GM12872 (cell line): Measurements from ENCODE around the gene SOWAHD.

ENCODE experiments used
- CTCF ChIP-seq: IDR thresholded peaks from 3 replicates; pipeline ENCODE4 v1.5.1; 2011; ENCODE audit warnings: low read depth, mild to moderate bottlenecking, low read length, moderate library complexity; ENCODE audit not compliant: insufficient read depth

The SOWAHD gene

GRCh38 chrX:119762718-119763117 lies 4.3 kb downstream of the SOWAHD start:
- TF ChIP-seq CTCF = no peak

GRCh38 chrX:119763181-119763580 lies 4.8 kb downstream of the SOWAHD start:
- TF ChIP-seq CTCF = no peak

GRCh38 chrX:119763836-119764387 lies 5.5 kb downstream of the SOWAHD start:
- TF ChIP-seq CTCF = no peak

GRCh38 chrX:119775517-119776238 lies 17.3 kb downstream of the SOWAHD start:
- TF ChIP-seq CTCF = no peak

GRCh38 chrX:119778829-119779228 lies 20.4 kb downstream of the SOWAHD start:
- TF ChIP-seq CTCF = no peak

GRCh38 chrX:119783026-119783425 lies 24.6 kb downstream of the SOWAHD start:
- TF ChIP-seq CTCF = no peak

- TF ChIP-seq CTCF = peak; percentile 79
Observed at GRCh38 chrX:119784747-119785446, 26.5 kb downstream of the SOWAHD start.
